Vagina (tissue), 2 donors: Measurements from ENCODE around the gene ENSA. TPM values are rescaled to one million over a fixed set of nuclear protein-coding genes. Genes with fewer than 3 reads are reported as not detected.
"Not testable (repeated sequence)": the region's sequence is repeated elsewhere in the genome, so short reads cannot be mapped to it uniquely, and the experiment has no call there.

Source experiments
- DNase-seq, 2 donors: peaks; one replicate each; pipeline ENCODE4 v3.0.0-alpha.2; 2017; ENCODE audit errors: extremely low spot score in 2 of 2
- H3K27ac ChIP-seq: fragments of 200-600 bp; sonication (generic); one replicate; pipeline ENCODE4 v1.5.1; 2019
- H3K27me3 ChIP-seq: fragments of 200-600 bp; sonication (generic); one replicate; pipeline ENCODE4 v1.5.1; 2019
- H3K36me3 ChIP-seq, 2 donors: fragments of 200-600 bp; sonication (generic); one replicate each; pipeline ENCODE4 v1.5.1; 2017 to 2019
- H3K4me1 ChIP-seq: fragments of 200-600 bp; sonication (generic); one replicate; pipeline ENCODE4 v1.5.1; 2019
- H3K4me3 ChIP-seq, 2 donors: fragments of 200-600 bp; sonication (generic); 1 replicate in 1 of 2; 2 replicates in 1 of 2; pipeline ENCODE4 v1.5.1; 2016 to 2019
- H3K9me3 ChIP-seq: fragments of 200-600 bp; sonication (generic); one replicate; pipeline ENCODE4 v1.5.1; 2019
- CTCF ChIP-seq, 3 experiments: fragments of 450-650 bp in 2 of 3; fragments of 200-600 bp in 1 of 3; sonication (generic) in 1 of 3; IDR thresholded peaks; one replicate each; pipeline ENCODE4 v1.5.1; 2017 to 2019; ENCODE audit warnings: antibody characterized with exemption in 3 of 3, mild to moderate bottlenecking in 2 of 3, moderate library complexity in 2 of 3
- POLR2A ChIP-seq, 2 donors: fragments of 450-650 bp; IDR thresholded peaks; one replicate each; pipeline ENCODE4 v1.6.1; 2017; ENCODE audit warnings: antibody characterized with exemption in 2 of 2, mild to moderate bottlenecking in 2 of 2, moderate library complexity in 2 of 2
- POLR2AphosphoS5 ChIP-seq, 2 donors: sonication (generic); formaldehyde crosslinking; IDR thresholded peaks; one replicate each; pipeline ENCODE4 v1.9.0; 2017; ENCODE audit warnings: antibody characterized with exemption in 2 of 2, mild to moderate bottlenecking in 2 of 2, low read depth in 1 of 2; ENCODE audit not compliant: insufficient read depth in 1 of 2
- intact Hi-C: fragments of 100-400 bp; cut with DNase I; formaldehyde crosslinking; loops from one replicate; pipeline ENCODE4 v1.15.1; 2023
- total RNA-seq: library from RNA; depleted of rRNA; stranded (reverse); fragments of >200 nt; gene quantifications from one replicate; pipeline ENCODE4 v1.2.3, GENCODE V29; 2016

The ENSA gene
- total RNA-seq, 1 donor from 2014 or later = 117 TPM

- H3K27me3 ChIP-seq = no peaks in the 10 kb centered on the region
- intact Hi-C loops = no loop called here
- no peaks in the 10 kb centered on the region for H3K9me3 ChIP-seq
- no peak for DNase-seq
- no peak overlapping the region for H3K4me3 ChIP-seq
- H3K27ac ChIP-seq = no peak overlapping the region
- H3K36me3 ChIP-seq = peaks cover 0 to 19% of the 10 kb centered on the region in 2 donors
- TF ChIP-seq CTCF (IDR thresholded peaks at IDR 0.05) = no peak
- TF ChIP-seq POLR2AphosphoS5 (IDR thresholded peaks at IDR 0.05; ENCODE audit: insufficient read depth in 1 of 2, low read depth in 1 of 2) = no peak
- no peak for TF ChIP-seq POLR2A (IDR thresholded peaks at IDR 0.05)
- H3K4me1 ChIP-seq = peaks cover 1% of the 10 kb centered on the region
These were observed 33.4 kb upstream of the ENSA start for GRCh38 chr1:150662811-150663210.

GRCh38 chr1:150661156-150661555 lies 31.7 kb upstream of the ENSA start:
- Histone ChIP-seq H3K27me3 (no peaks in the 10 kb centered on the region), H3K27ac (no peak overlapping the region), H3K4me3 (no peak overlapping the region), H3K4me1 (no peaks in the 10 kb centered on the region), H3K9me3 (no peaks in the 10 kb centered on the region), H3K36me3 (peaks cover 0 to 19% of the 10 kb centered on the region in 2 donors)
- intact Hi-C loops = no loop called here
- TF ChIP-seq POLR2A (IDR thresholded peaks at IDR 0.05) = no peak
- TF ChIP-seq POLR2AphosphoS5 (IDR thresholded peaks at IDR 0.05; ENCODE audit: insufficient read depth in 1 of 2, low read depth in 1 of 2) = no peak
- no peak for TF ChIP-seq CTCF (IDR thresholded peaks at IDR 0.05)
- no peak for DNase-seq

GRCh38 chr1:150660584-150660983 lies 31.2 kb upstream of the ENSA start:
- intact Hi-C loops = no loop called here

GRCh38 chr1:150657064-150657463 lies 27.7 kb upstream of the ENSA start:
- H3K27ac ChIP-seq, intact Hi-C loops, H3K9me3 ChIP-seq, H3K4me1 ChIP-seq, H3K27me3 ChIP-seq, DNase-seq, H3K4me3 ChIP-seq: not testable (repeated sequence)
- H3K36me3 ChIP-seq = peaks cover 0 to 19% of the 10 kb centered on the region in 2 donors

More at GRCh38 chr1:150660584-150660983, 31.2 kb upstream of the ENSA start:
- no peak for TF ChIP-seq CTCF (IDR thresholded peaks at IDR 0.05)
- TF ChIP-seq POLR2A (IDR thresholded peaks at IDR 0.05) = no peak
- no peak for TF ChIP-seq POLR2AphosphoS5 (IDR thresholded peaks at IDR 0.05; ENCODE audit: insufficient read depth in 1 of 2, low read depth in 1 of 2)
- Histone ChIP-seq H3K36me3 (peaks cover 0 to 19% of the 10 kb centered on the region in 2 donors), H3K4me3 (no peak overlapping the region), H3K9me3 (no peaks in the 10 kb centered on the region), H3K27me3 (no peaks in the 10 kb centered on the region), H3K27ac (no peak overlapping the region), H3K4me1 (no peaks in the 10 kb centered on the region)
- no peak for DNase-seq

GRCh38 chr1:150654635-150655034 lies 25.2 kb upstream of the ENSA start:
- H3K4me1 ChIP-seq, intact Hi-C loops, H3K27ac ChIP-seq, DNase-seq, H3K4me3 ChIP-seq, H3K27me3 ChIP-seq, H3K36me3 ChIP-seq, H3K9me3 ChIP-seq: not testable (repeated sequence)

- H3K4me1 ChIP-seq = no peaks in the 10 kb centered on the region
- H3K4me3 ChIP-seq = no peak overlapping the region
- H3K36me3 ChIP-seq = peaks cover 5 to 39% of the 10 kb centered on the region in 2 donors
- no peaks in the 10 kb centered on the region for H3K9me3 ChIP-seq
- no peak overlapping the region for H3K27ac ChIP-seq
- DNase-seq = no peak
- intact Hi-C loops = no loop called here
- TF ChIP-seq POLR2AphosphoS5 (IDR thresholded peaks at IDR 0.05; ENCODE audit: insufficient read depth in 1 of 2, low read depth in 1 of 2) (no peak), CTCF (IDR thresholded peaks at IDR 0.05) (no peak), POLR2A (IDR thresholded peaks at IDR 0.05) (no peak)
- no peaks in the 10 kb centered on the region for H3K27me3 ChIP-seq
These were observed 20.8 kb upstream of the ENSA start for GRCh38 chr1:150650193-150650592.
